Measurements from ENCODE around the gene TLDC2. TPM values are rescaled to one million over a fixed set of nuclear protein-coding genes. Genes with fewer than 3 reads are reported as not detected.
A peak's percentile ranks its signal among the peaks of the same experiment; 100 is the strongest.
"Not testable (repeated sequence)": the region's sequence is repeated elsewhere in the genome, so short reads cannot be mapped to it uniquely, and the experiment has no call there.

TLDC2 gene
- not detected for total RNA-seq

DNA sequence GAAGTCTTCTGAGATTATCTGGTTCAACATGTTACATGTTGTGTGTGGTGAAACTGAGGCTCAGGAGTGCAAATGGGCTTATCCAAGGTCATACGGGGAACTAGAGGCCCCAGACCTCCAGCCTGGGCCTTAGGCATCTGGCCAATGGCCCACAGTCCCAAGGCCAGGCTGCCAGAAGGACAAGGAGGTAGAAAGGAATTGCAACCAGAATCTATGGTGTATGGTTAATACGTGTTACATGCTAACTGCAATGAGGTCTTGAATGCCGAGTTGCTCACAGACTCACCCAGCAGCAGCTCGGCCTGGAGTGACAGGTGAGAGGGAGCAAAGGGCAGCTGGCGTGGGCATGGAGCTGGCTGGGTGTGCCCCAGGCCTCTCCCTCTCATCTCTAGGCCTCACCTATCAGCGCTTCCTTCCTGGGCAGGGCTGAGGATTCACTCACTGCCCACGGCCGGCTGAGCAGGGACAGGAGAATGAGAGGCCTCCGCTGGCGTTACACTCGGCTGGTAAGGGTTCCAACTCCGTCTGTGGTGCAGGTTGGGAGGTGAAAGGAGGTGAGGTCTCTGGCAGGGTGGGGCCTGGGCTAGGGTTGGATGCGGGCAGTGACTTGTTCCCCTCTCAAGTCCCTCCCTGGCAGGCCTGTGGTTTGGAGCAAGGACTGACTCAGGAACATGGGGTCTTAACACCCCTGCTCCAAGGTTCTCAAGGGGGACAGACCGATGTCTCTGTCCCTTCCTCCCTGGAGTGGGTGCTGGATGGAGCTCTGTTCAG is at the start of gene TLDC2:
Gene TLDC2, plus strand, starts transcription at position 437 of the 771 bp plus-strand sequence. Its CDS starts 37 bp downstream, at position 474.
- Mint-ChIP-seq H3K9me3 (ENCODE audit: low read depth) (no peaks in the 10 kb centered on the region), H3K27ac (no peak within 1 kb of the TSS), H3K4me3 (no peak within 1 kb of the TSS), H3K4me1 (peaks cover 2% of the 10 kb centered on the region), H3K36me3 (no peaks in the 10 kb centered on the region), H3K27me3 (no peaks in the 10 kb centered on the region)
- no peak for DNase-seq
- ATAC-seq, result no peak
- CTCF ChIA-PET, result interaction anchor here (1.1 kb wide), 1 partner anchor 11 kb away, joined by 3 read pairs; no protein-coding TSS in a partner anchor

GRCh38 chr20:36826554-36827244 is 49.2 kb upstream of the TLDC2 start:
- no peaks in the 10 kb centered on the region for H3K36me3 Mint-ChIP-seq
- DNase-seq, result no peak
- H3K27me3 Mint-ChIP-seq, result no peaks in the 10 kb centered on the region
- H3K4me1 Mint-ChIP-seq, result peaks cover 22% of the 10 kb centered on the region
- H3K4me3 Mint-ChIP-seq, result no peak overlapping the region
- no peaks in the 10 kb centered on the region for H3K9me3 Mint-ChIP-seq (ENCODE audit: low read depth)
- no peak for ATAC-seq
- CTCF ChIA-PET, result interaction anchor here (1.4 to 2.3 kb wide), 4 partner anchors 13 to 93 kb away, joined by 3 to 16 read pairs (median 4); no protein-coding TSS in a partner anchor
- peak overlapping the region; percentile 11 for H3K27ac Mint-ChIP-seq

DNA sequence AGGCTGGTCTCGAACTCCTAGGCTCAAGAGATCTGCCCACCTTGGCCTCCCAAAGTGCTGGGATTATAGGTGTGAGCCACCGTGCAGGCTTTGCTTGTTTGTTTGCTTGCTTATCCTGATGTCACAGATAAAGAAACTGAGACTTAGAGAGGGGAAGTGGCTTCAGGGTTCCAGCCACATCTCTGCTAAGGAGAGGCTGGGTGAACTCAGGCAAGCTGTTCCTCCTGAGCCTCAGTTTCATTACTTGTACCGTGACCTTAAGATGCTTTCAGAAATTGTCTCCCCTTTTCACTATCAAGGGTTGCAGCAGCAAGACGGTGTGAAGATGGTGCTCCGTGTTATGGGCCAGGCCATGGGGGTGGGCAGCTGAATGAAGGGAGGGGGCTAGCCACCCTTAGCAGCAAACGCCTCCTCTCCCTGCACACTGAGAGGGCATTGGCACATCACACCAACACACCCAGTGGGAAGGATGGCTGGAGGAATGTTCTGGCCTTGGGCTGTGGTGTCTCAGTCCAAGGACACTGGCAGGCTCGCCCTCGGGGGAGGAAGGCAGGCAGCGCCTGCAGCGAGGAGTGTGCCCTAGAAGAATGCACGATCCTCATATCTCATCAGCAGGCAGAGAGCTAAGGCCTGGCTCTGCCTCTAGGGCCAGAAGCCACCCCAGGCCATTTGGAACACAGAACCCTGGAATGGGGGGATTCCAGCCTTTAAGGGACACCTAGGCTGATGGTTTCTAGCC is 48.2 kb upstream of the TLDC2 start:
- CTCF ChIA-PET, result interaction anchor here (1.1 to 2.3 kb wide), 5 partner anchors 9 to 92 kb away, joined by 3 to 16 read pairs (median 4); no protein-coding TSS in a partner anchor
- ATAC-seq, result peak; percentile 88
- peak overlapping the region; percentile 78 for H3K27ac Mint-ChIP-seq

DNA sequence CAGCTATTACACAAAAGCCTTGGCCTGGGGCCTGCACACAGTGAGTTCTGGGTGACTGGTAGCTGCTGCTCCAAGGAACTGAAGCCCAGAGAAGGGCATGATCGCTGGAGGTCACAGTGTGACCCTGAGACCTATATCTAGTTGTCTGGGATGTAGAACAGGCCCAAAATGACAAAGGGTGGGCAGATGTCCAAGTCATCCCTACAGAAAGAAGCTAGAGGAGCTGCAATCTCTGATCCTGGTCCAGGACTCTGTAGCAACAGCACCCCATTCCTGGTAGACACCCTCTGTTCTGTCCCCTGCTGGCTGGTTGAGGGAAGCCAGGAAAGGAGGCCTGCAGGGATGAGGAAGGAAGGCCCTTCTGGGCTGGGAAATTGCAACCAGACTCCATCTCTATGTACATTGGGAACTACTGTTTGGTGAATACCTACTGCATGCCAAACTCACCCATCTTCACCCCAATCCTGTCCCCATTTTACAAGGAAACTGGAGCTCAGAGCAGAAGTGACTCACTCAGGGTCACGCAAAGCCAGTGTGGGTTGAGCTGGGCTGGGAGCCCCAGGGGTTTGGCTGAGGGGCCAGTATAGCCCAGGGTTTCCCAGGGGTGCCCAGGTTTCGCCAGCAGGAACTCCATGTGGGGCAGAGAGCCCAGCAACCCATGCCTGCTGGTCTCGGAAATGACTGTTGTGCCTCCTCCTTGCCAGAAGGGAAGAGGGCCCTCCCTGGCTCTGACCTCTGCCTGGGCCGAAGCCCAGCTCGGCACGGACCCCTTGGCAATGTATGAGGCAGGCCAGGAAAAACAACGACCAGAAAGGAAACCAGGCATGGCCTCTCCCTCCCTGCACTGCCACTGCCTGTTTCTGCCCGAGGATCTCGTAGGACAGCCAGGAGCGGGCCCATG is 44.9 kb upstream of the TLDC2 start:
- H3K4me3 Mint-ChIP-seq, result no peak overlapping the region
- H3K27me3 Mint-ChIP-seq, result no peaks in the 10 kb centered on the region
- peaks cover 39% of the 10 kb centered on the region for H3K4me1 Mint-ChIP-seq
- DNase-seq (no peak), ATAC-seq (no peak)
- peak overlapping the region; percentile 42 for H3K27ac Mint-ChIP-seq
- no peaks in the 10 kb centered on the region for H3K36me3 Mint-ChIP-seq
- H3K9me3 Mint-ChIP-seq (ENCODE audit: low read depth), result no peaks in the 10 kb centered on the region
- CTCF ChIA-PET, result interaction anchor here (0.6 to 2.1 kb wide), 4 partner anchors 9 to 57 kb away, joined by 3 to 9 read pairs (median 3); no protein-coding TSS in a partner anchor

More for the DNA sequence above, 48.2 kb upstream of the TLDC2 start:
- peak; percentile 78 for DNase-seq
- no peaks in the 10 kb centered on the region for H3K36me3 Mint-ChIP-seq
- no peak overlapping the region for H3K4me3 Mint-ChIP-seq
- peaks cover 25% of the 10 kb centered on the region for H3K4me1 Mint-ChIP-seq
- H3K27me3 Mint-ChIP-seq, result no peaks in the 10 kb centered on the region
- no peaks in the 10 kb centered on the region for H3K9me3 Mint-ChIP-seq (ENCODE audit: low read depth)

- no peaks in the 10 kb centered on the region for H3K36me3 Mint-ChIP-seq
- no peak overlapping the region for H3K4me3 Mint-ChIP-seq
- no peak overlapping the region for H3K27ac Mint-ChIP-seq
- DNase-seq (no peak), ATAC-seq (no peak)
- CTCF ChIA-PET, result interaction anchor here (2.8 kb wide), 1 partner anchor 24 kb away, joined by 9 read pairs; no protein-coding TSS in a partner anchor
- no peaks in the 10 kb centered on the region for H3K27me3 Mint-ChIP-seq
- H3K4me1 Mint-ChIP-seq, result peaks cover 36% of the 10 kb centered on the region
- H3K9me3 Mint-ChIP-seq (ENCODE audit: low read depth), result no peaks in the 10 kb centered on the region
Observed at GRCh38 chr20:36832791-36833190, 43.1 kb upstream of the TLDC2 start.

GRCh38 chr20:36833275-36834020 is 42.5 kb upstream of the TLDC2 start:
- Mint-ChIP-seq H3K4me3 (no peak overlapping the region), H3K27me3 (no peaks in the 10 kb centered on the region), H3K9me3 (ENCODE audit: low read depth) (no peaks in the 10 kb centered on the region), H3K36me3 (no peaks in the 10 kb centered on the region), H3K4me1 (peaks cover 29% of the 10 kb centered on the region), H3K27ac (no peak overlapping the region)
- CTCF ChIA-PET, result interaction anchor here (2.8 kb wide), 1 partner anchor 24 kb away, joined by 9 read pairs; no protein-coding TSS in a partner anchor
- no peak for DNase-seq
- ATAC-seq, result no peak

DNA sequence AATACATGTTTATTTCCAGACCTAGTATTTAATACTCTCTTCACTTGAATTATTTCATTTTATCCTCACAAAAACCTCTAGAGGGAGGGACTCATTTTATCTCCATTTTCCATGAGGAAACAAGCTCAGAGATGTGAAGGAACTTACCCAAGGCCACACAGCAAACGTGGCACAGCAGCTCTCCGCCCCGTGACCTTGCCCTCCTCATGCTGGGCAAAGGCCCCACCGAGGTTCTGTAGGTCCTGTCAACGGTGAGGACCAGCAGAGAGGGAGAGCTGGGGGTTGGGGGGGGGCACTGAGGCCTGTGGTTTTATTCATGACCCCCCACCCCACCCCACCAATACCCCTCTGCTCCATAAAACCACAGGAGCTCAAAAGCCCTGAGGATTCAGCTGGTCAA is 40.9 kb upstream of the TLDC2 start:
- H3K4me3 Mint-ChIP-seq, result peak overlapping the region; percentile 79
- H3K4me1 Mint-ChIP-seq, result peaks cover 22% of the 10 kb centered on the region
- H3K27me3 Mint-ChIP-seq, result no peaks in the 10 kb centered on the region
- H3K27ac Mint-ChIP-seq, result peak overlapping the region; percentile 93
- no peaks in the 10 kb centered on the region for H3K9me3 Mint-ChIP-seq (ENCODE audit: low read depth)
- DNase-seq (no peak), ATAC-seq (no peak)
- CTCF ChIA-PET, result interaction anchor here (0.9 to 3.5 kb wide), 13 partner anchors 10 to 880 kb away, joined by 3 to 23 read pairs (median 6); partner anchors contain the start of genes DSN1, RAB5IF and SCAND1
- no peaks in the 10 kb centered on the region for H3K36me3 Mint-ChIP-seq

GRCh38 chr20:36835453-36836198 is 40.3 kb upstream of the TLDC2 start:
- Mint-ChIP-seq H3K27ac (peak overlapping the region; percentile 93), H3K27me3 (no peaks in the 10 kb centered on the region), H3K4me1 (peaks cover 22% of the 10 kb centered on the region), H3K36me3 (no peaks in the 10 kb centered on the region), H3K4me3 (peak overlapping the region; percentile 79), H3K9me3 (ENCODE audit: low read depth) (no peaks in the 10 kb centered on the region)
- ATAC-seq (peak; percentile 97), DNase-seq (peak; percentile 94)
- CTCF ChIA-PET, result interaction anchor here (0.7 to 3.5 kb wide), 19 partner anchors 8 to 881 kb away, joined by 3 to 23 read pairs (median 4); partner anchors contain the start of genes DSN1, RAB5IF and SCAND1

DNA sequence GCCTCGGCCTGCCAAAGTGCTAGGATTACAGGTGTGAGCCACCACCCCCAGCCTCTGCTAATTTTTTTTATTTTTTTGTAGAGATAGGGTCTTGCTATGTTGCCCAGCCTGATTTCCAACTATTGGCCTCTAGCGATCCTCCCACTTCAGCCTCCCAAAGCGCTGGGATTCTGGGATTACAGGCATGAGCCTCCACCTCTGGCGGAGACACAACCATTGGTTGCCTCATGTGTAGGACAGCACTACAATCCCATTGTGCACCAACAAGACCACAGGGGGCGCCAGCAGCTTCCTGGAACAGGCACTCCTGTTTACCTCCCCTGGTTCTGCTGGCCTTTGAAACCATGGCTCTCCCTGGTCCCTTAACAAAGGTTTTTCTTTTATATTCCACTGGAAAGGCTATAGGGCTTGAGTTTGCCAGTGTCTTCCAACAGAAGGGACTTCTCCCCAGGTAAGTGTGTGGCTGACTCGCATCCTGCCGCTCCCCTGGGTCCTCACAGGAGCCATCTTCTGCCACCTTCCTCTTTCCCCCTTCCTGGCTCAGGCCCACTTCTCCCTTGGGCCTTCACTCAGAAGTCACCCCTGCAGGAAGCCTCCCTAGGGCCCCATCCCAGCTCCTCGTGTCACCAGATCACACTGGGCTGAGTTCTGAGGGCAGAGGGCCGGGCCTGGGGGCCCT is 39.2 kb upstream of the TLDC2 start:
- CTCF ChIA-PET, result interaction anchor here (0.6 to 3.5 kb wide), 16 partner anchors 7 to 231 kb away, joined by 3 to 23 read pairs (median 5); partner anchors contain the start of genes DSN1 and RAB5IF
- Mint-ChIP-seq H3K36me3 (no peaks in the 10 kb centered on the region), H3K27me3 (no peaks in the 10 kb centered on the region), H3K4me1 (peaks cover 29% of the 10 kb centered on the region), H3K27ac (peak overlapping the region; percentile 78), H3K4me3 (peak overlapping the region; percentile 38), H3K9me3 (ENCODE audit: low read depth) (no peaks in the 10 kb centered on the region)
- ATAC-seq, result no peak
- peak; percentile 81 for DNase-seq

DNA sequence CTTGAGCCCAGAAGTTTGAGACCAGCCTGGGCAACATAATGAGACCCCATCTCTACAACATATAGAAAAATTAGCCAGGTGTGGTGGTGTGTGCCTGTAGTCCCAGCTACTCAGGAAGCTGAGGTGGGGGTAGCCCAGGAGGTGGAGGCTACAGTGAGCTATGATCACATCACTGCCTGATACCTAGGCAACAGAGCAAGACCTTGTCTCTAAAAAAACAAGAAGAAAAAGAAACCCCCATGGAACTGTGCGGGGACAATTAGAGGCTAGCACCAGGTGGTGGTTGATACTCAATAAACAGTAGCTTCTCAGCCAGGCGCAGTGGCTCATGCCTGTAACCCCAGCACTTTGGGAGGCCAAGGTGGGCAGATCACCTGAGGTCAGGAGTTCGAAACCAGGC is 37.6 kb upstream of the TLDC2 start:
- not testable (repeated sequence) for H3K27ac Mint-ChIP-seq; H3K9me3 Mint-ChIP-seq (ENCODE audit: low read depth); H3K36me3 Mint-ChIP-seq; ATAC-seq; DNase-seq; H3K4me3 Mint-ChIP-seq; H3K27me3 Mint-ChIP-seq
- CTCF ChIA-PET, result interaction anchor here (0.9 to 2.7 kb wide), 3 partner anchors 11 to 84 kb away, joined by 3 to 13 read pairs (median 13); no protein-coding TSS in a partner anchor
- H3K4me1 Mint-ChIP-seq, result peaks cover 40% of the 10 kb centered on the region

Data from activated CD8-positive, alpha-beta memory T cell treated with anti-CD3 and anti-CD28 coated beads, Interleukin-2, amount 10 ng/mL, durations not matched to agents 7 days and 5 days (primary cell).